Muscle layer of duodenum (tissue), 2 donors: ENCODE results near the gene C13orf42.

ENCODE experiments used
- H3K27ac ChIP-seq: one replicate; pipeline ENCODE4 v1.7.0; 2013; ENCODE audit warnings: mild to moderate bottlenecking, low read length
- H3K27me3 ChIP-seq: one replicate; pipeline ENCODE4 v1.7.0; 2013; ENCODE audit warnings: low read depth, mild to moderate bottlenecking, control low read depth, low read length
- H3K36me3 ChIP-seq, 2 donors: one replicate each; pipeline ENCODE4 v1.7.0; 2013; ENCODE audit warnings: low read length in 2 of 2, control low read depth in 1 of 2, mild to moderate bottlenecking in 1 of 2; ENCODE audit not compliant: insufficient read depth in 2 of 2, control insufficient read depth in 1 of 2
- H3K4me1 ChIP-seq, 2 donors: one replicate each; pipeline ENCODE4 v1.7.0; 2013; ENCODE audit warnings: low read length in 2 of 2, mild to moderate bottlenecking in 2 of 2, control low read depth in 1 of 2, moderate library complexity in 1 of 2; ENCODE audit not compliant: insufficient read depth in 2 of 2, control insufficient read depth in 1 of 2
- H3K4me3 ChIP-seq, 2 donors: one replicate each; pipeline ENCODE4 v1.7.0; 2013; ENCODE audit warnings: low read length in 2 of 2, low read depth in 1 of 2, mild to moderate bottlenecking in 1 of 2
- H3K9me3 ChIP-seq, 2 donors: one replicate each; pipeline ENCODE4 v1.7.0; 2013; ENCODE audit warnings: low read length in 2 of 2, control low read depth in 1 of 2, mild to moderate bottlenecking in 1 of 2; ENCODE audit not compliant: control insufficient read depth in 1 of 2
- donor health status: healthy.

The C13orf42 gene

GRCh38 chr13:51118809-51119431 is 7.8 kb upstream of the C13orf42 start:
- Histone ChIP-seq H3K27ac (no peak overlapping the region), H3K27me3 (no peaks in the 10 kb centered on the region), H3K4me1 (no peaks in the 10 kb centered on the region), H3K4me3 (no peak overlapping the region), H3K9me3 (peaks cover 6 to 10% of the 10 kb centered on the region in 2 donors), H3K36me3 (no peaks in the 10 kb centered on the region)

DNA sequence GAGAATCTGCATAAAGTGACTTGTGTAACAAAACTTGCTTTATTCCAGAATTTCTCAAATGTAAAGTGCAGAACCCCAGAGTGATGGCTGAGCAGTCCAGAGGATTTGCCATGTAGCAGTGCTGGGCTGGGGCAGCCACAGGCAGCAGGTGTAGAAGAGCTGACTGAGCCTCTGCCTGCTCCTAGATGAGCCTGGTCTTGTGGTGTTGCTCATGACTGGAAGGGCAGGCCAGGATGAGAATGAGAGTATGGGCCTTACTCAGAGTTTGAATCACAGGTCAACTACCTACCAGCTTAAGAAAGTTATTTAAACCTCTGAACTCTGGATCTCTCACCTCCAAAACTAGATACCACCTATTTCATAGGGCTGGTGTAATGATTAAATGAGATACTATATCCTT is 2.9 kb upstream of the C13orf42 start:
- no peaks in the 10 kb centered on the region for H3K27me3 ChIP-seq
- H3K4me3 ChIP-seq, result no peak overlapping the region
- no peaks in the 10 kb centered on the region for H3K36me3 ChIP-seq
- peaks cover 6 to 10% of the 10 kb centered on the region in 2 donors for H3K9me3 ChIP-seq
- no peak overlapping the region for H3K27ac ChIP-seq
- no peaks in the 10 kb centered on the region for H3K4me1 ChIP-seq

GRCh38 chr13:51113186-51113881 is 2.3 kb upstream of the C13orf42 start:
- Histone ChIP-seq H3K27ac (no peak overlapping the region), H3K4me3 (no peak overlapping the region), H3K4me1 (no peaks in the 10 kb centered on the region), H3K27me3 (no peaks in the 10 kb centered on the region), H3K36me3 (no peaks in the 10 kb centered on the region), H3K9me3 (peaks cover 6 to 10% of the 10 kb centered on the region in 2 donors)

GRCh38 chr13:51112771-51113170 is 1.7 kb upstream of the C13orf42 start:
- Histone ChIP-seq H3K27me3 (no peaks in the 10 kb centered on the region), H3K27ac (no peak overlapping the region), H3K4me1 (no peaks in the 10 kb centered on the region), H3K36me3 (no peaks in the 10 kb centered on the region), H3K9me3 (peaks cover 3 to 5% of the 10 kb centered on the region in 2 donors), H3K4me3 (no peak overlapping the region)

DNA sequence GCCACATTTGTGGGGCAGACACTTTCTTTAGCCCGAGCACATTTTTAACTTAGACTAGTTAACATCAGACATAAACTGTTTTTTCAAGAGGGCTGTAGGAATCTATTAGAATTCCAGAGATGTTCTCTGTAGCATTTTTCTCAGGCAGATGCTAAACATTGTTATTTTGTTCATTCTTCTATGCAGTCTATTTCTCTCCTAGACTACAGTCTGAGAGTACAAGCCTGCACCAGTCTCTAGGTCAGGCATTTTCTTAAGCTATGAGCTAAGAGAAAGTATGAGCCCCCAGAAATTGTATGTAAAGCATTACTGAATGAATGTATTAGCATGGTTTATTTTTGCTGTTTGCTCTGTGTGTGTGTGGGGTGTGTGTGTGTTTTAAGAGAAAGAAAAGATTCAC is 923 bp upstream of the C13orf42 start:
- H3K4me3 ChIP-seq, result no peak overlapping the region
- no peaks in the 10 kb centered on the region for H3K27me3 ChIP-seq
- no peaks in the 10 kb centered on the region for H3K36me3 ChIP-seq
- no peaks in the 10 kb centered on the region for H3K4me1 ChIP-seq
- no peaks in the 10 kb centered on the region for H3K9me3 ChIP-seq
- H3K27ac ChIP-seq, result no peak overlapping the region

- H3K9me3 ChIP-seq, result no peaks in the 10 kb centered on the region
- no peaks in the 10 kb centered on the region for H3K27me3 ChIP-seq
- no peak overlapping the region for H3K27ac ChIP-seq
- H3K36me3 ChIP-seq, result no peaks in the 10 kb centered on the region
- H3K4me1 ChIP-seq, result no peaks in the 10 kb centered on the region
- no peak overlapping the region for H3K4me3 ChIP-seq
Observed at GRCh38 chr13:51107996-51108395, 3.1 kb downstream of the C13orf42 start.

GRCh38 chr13:51105046-51105445 is 6.0 kb downstream of the C13orf42 start:
- H3K4me3 ChIP-seq, result no peak overlapping the region
- H3K36me3 ChIP-seq, result no peaks in the 10 kb centered on the region
- no peaks in the 10 kb centered on the region for H3K4me1 ChIP-seq
- no peaks in the 10 kb centered on the region for H3K9me3 ChIP-seq
- H3K27ac ChIP-seq, result no peak overlapping the region
- H3K27me3 ChIP-seq, result no peaks in the 10 kb centered on the region

GRCh38 chr13:51101636-51102235 is 9.3 kb downstream of the C13orf42 start:
- Histone ChIP-seq H3K4me1 (no peaks in the 10 kb centered on the region), H3K27me3 (no peaks in the 10 kb centered on the region), H3K27ac (no peak overlapping the region), H3K36me3 (no peaks in the 10 kb centered on the region), H3K4me3 (no peak overlapping the region), H3K9me3 (no peaks in the 10 kb centered on the region)

DNA sequence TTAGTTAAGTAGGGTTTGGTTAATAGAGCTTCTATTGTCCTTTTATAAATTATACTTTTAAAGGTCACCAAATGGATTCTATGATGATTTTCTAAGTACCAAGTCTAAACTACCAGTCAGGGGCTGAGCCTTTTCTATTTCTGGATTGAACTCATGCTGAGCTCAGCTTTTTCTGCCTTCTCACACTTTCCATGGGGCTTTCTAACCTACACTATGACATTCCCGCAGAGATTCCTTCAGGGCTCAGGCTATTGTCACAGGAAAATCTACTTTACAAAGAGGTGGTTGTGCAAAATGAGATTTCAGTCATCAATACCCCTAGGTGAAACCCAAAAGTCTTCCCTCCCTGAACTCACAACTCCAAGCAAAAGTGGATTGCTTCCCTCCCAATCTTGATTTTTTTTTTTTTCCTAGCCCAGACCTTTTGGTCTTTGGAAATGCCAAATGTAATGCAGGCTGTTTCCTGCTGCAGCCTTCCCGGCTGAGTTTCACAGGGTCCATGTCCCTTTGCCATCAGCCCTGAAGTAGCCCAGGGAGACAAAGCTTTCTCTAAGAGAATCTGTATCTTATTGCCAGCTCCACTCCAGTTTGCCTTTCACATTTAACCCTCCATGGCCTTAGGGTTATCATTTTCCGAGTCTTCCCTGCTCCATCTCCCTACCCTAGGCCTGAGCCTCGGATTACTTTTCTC is 13.6 kb downstream of the C13orf42 start:
- Histone ChIP-seq H3K9me3 (no peaks in the 10 kb centered on the region), H3K4me1 (no peaks in the 10 kb centered on the region), H3K27ac (no peak overlapping the region), H3K27me3 (no peaks in the 10 kb centered on the region), H3K4me3 (no peak overlapping the region), H3K36me3 (no peaks in the 10 kb centered on the region)

- Histone ChIP-seq H3K9me3 (no peaks in the 10 kb centered on the region), H3K36me3 (no peaks in the 10 kb centered on the region), H3K4me1 (no peaks in the 10 kb centered on the region), H3K27ac (no peak overlapping the region), H3K4me3 (no peak overlapping the region), H3K27me3 (no peaks in the 10 kb centered on the region)
Observed at GRCh38 chr13:51096131-51096530, 14.9 kb downstream of the C13orf42 start.

DNA sequence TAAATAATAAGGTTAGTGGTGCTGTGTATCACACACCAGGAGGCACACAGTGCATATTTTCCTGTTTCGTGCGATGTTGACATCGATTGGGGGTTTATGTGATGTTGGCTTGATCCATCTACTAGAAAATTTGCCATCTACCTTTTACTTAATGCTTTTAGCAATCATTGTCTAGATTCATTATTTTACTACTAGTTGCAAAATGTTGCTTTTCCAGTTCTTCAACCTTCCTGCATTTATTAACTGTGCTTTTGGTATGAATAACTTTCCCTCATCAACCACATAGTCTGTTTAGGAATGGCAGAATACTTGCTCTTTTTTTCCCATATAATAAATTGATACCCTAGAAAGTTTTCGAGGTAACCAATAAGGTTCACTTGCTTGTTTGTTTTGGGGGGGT is 17.5 kb downstream of the C13orf42 start:
- no peaks in the 10 kb centered on the region for H3K9me3 ChIP-seq

More for the DNA sequence above, 17.5 kb downstream of the C13orf42 start:
- Histone ChIP-seq H3K27ac (no peak overlapping the region), H3K4me3 (no peak overlapping the region), H3K4me1 (no peaks in the 10 kb centered on the region), H3K27me3 (no peaks in the 10 kb centered on the region), H3K36me3 (no peaks in the 10 kb centered on the region)
